GM23248 (cell line): ENCODE data around the gene DGKH. TPM values are rescaled to one million over a fixed set of nuclear protein-coding genes. Genes with fewer than 3 reads are reported as not detected.

Experiments
- DNase-seq: peaks from one replicate; pipeline ENCODE4 v3.0.0-alpha.2; 2015
- H2AFZ ChIP-seq: fragments of 200-600 bp; sonication (generic); 2 replicates; pipeline ENCODE4 v1.6.1; 2016; ENCODE audit warnings: antibody characterized with exemption
- H3F3A ChIP-seq: fragments of 200-600 bp; sonication (generic); 2 replicates; pipeline ENCODE4 v1.6.1; 2016; ENCODE audit warnings: mild to moderate bottlenecking, antibody characterized with exemption, mixed run types; ENCODE audit not compliant: insufficient read depth
- H3K27ac ChIP-seq: fragments of 200-600 bp; sonication (generic); 2 replicates; pipeline ENCODE4 v1.5.1; 2016; ENCODE audit warnings: mild to moderate bottlenecking
- H3K27me3 ChIP-seq: fragments of 200-600 bp; sonication (generic); replicated peaks from 2 replicates; pipeline ENCODE4 v1.6.1; 2016; ENCODE audit warnings: mild to moderate bottlenecking; ENCODE audit not compliant: insufficient read depth
- H3K36me3 ChIP-seq: fragments of 200-600 bp; sonication (generic); 2 replicates; pipeline ENCODE4 v1.6.1; 2016; ENCODE audit warnings: low read depth, mild to moderate bottlenecking
- H3K4me1 ChIP-seq: fragments of 200-600 bp; sonication (generic); 2 replicates; pipeline ENCODE4 v1.6.1; 2016; ENCODE audit warnings: mild to moderate bottlenecking; ENCODE audit not compliant: insufficient read depth
- H3K4me2 ChIP-seq: fragments of 200-600 bp; sonication (generic); one replicate; pipeline ENCODE4 v1.6.1; 2016; ENCODE audit warnings: mild to moderate bottlenecking; ENCODE audit not compliant: unreplicated experiment
- H3K4me3 ChIP-seq: fragments of 200-600 bp; sonication (generic); 2 replicates; pipeline ENCODE4 v1.5.1; 2016; ENCODE audit warnings: mild to moderate bottlenecking
- H3K79me2 ChIP-seq: fragments of 200-600 bp; sonication (generic); 2 replicates; pipeline ENCODE4 v1.6.1; 2016; ENCODE audit warnings: mild to moderate bottlenecking; ENCODE audit not compliant: insufficient read depth
- H3K9ac ChIP-seq: fragments of 200-600 bp; sonication (generic); 2 replicates; pipeline ENCODE4 v1.6.1; 2016; ENCODE audit warnings: mild to moderate bottlenecking
- H3K9me2 ChIP-seq: fragments of 200-600 bp; sonication (generic); 2 replicates; pipeline ENCODE4 v1.6.1; 2016; ENCODE audit warnings: mixed run types, mild to moderate bottlenecking, moderate library complexity; ENCODE audit not compliant: insufficient read depth
- H3K9me3 ChIP-seq: fragments of 200-600 bp; sonication (generic); one replicate; pipeline ENCODE4 v1.6.1; 2017; ENCODE audit warnings: low read depth
- H4K20me1 ChIP-seq: fragments of 200-600 bp; sonication (generic); 2 replicates; pipeline ENCODE4 v1.6.0; 2016; ENCODE audit not compliant: insufficient read depth
- EZH2 ChIP-seq: fragments of 200-600 bp; sonication (generic); IDR thresholded peaks from 2 replicates; pipeline ENCODE4 v1.6.1; 2018; ENCODE audit warnings: antibody characterized with exemption, mild to moderate bottlenecking; ENCODE audit not compliant: insufficient read depth, poor library complexity, severe bottlenecking
- EZH2phosphoT487 ChIP-seq: fragments of 200-600 bp; sonication (generic); IDR thresholded peaks from 2 replicates; pipeline ENCODE4 v1.6.1; 2018; ENCODE audit warnings: antibody characterized with exemption, moderate library complexity, mild to moderate bottlenecking, low read depth; ENCODE audit not compliant: insufficient read depth
- WGBS, 2 experiments: methylation state at CpG; one replicate each; pipeline ENCODE4 v1.1.6; 2015 to 2017; ENCODE audit warnings: low lambda C conversion rate in 2 of 2, low coverage in 1 of 2; ENCODE audit errors: missing lambda C conversion rate in 2 of 2; 5-methylcytosine and 5-hydroxymethylcytosine counted together
- in situ Hi-C: fragments of 300-500 bp; cut with MboI; formaldehyde crosslinking; loops from 2 replicates; pipeline ENCODE4 v1.15.0; 2020
- polyA plus RNA-seq: library from polyadenylated mRNA; unstranded; fragments of >200 nt; fragmentation: Nextera tagmentation; extraction: Ambion mirVana; gene quantifications from 2 replicates; pipeline ENCODE4 v1.2.1, GENCODE V29; 2016
- total RNA-seq: library from RNA; depleted of rRNA; stranded (reverse); fragments of >200 nt; shearing (Covaris generic); gene quantifications from 2 replicates; pipeline ENCODE4 v1.2.3, GENCODE V29; 2014

Gene DGKH
- total and polyA plus RNA-seq, 2 experiments from 2014 or later = 1.4 to 7.1 TPM

GRCh38 chr13:42215578-42216421 lies 167.4 kb downstream of the DGKH start:
- H3K4me1 ChIP-seq = 0 out of 2 replicates have a peak, but pooled peaks cover 5% of the 10 kb centered on the region
- H3K79me2 ChIP-seq = no peaks in the 10 kb centered on the region
- no peaks in the 10 kb centered on the region for H3K27me3 ChIP-seq
- H4K20me1 ChIP-seq = no peaks in the 10 kb centered on the region
- H3K36me3 ChIP-seq = peaks cover 26% of the 10 kb centered on the region
- WGBS, 2 experiments = 77 to 81% methylated on average over 6 of the region's 6 CpGs
- H3K27ac ChIP-seq = no peak overlapping the region
- no peak overlapping the region for H3K9ac ChIP-seq
- no peaks in the 10 kb centered on the region for H3F3A ChIP-seq
- H3K9me3 ChIP-seq = no peaks in the 10 kb centered on the region
- H2AFZ ChIP-seq = no peak overlapping the region
- in situ Hi-C loops = no loop called here
- H3K9me2 ChIP-seq = no peaks in the 10 kb centered on the region
- DNase-seq = peak; percentile 55
- TF ChIP-seq EZH2phosphoT487 (no peak), EZH2 (no peak)
- no peak overlapping the region for H3K4me3 ChIP-seq
- no peak overlapping the region for H3K4me2 ChIP-seq

GRCh38 chr13:42216422-42216735 lies 167.9 kb downstream of the DGKH start:
- H3F3A ChIP-seq = no peaks in the 10 kb centered on the region
- H3K79me2 ChIP-seq = no peaks in the 10 kb centered on the region
- H3K4me1 ChIP-seq = 0 out of 2 replicates have a peak, but pooled peaks cover 5% of the 10 kb centered on the region
- TF ChIP-seq EZH2 (no peak), EZH2phosphoT487 (no peak)
- peaks cover 24% of the 10 kb centered on the region for H3K36me3 ChIP-seq
- H3K27me3 ChIP-seq = no peaks in the 10 kb centered on the region
- in situ Hi-C loops = no loop called here
- no peaks in the 10 kb centered on the region for H3K9me3 ChIP-seq
- H3K9ac ChIP-seq = no peak overlapping the region
- H3K4me3 ChIP-seq = no peak overlapping the region
- DNase-seq = no peak
- no peak overlapping the region for H3K4me2 ChIP-seq
- no peak overlapping the region for H2AFZ ChIP-seq
- H3K27ac ChIP-seq = no peak overlapping the region
- H4K20me1 ChIP-seq = no peaks in the 10 kb centered on the region
- H3K9me2 ChIP-seq = no peaks in the 10 kb centered on the region
- 52 to 71% methylated on average over 1 of the region's 1 CpG for WGBS, 2 experiments

GRCh38 chr13:42218576-42218975 lies 170.1 kb downstream of the DGKH start:
- no peaks in the 10 kb centered on the region for H3K79me2 ChIP-seq
- no peaks in the 10 kb centered on the region for H3F3A ChIP-seq
- peaks cover 27% of the 10 kb centered on the region; the same call in 1 of the 2 replicates for H3K36me3 ChIP-seq
- H2AFZ ChIP-seq = no peak overlapping the region
- H3K4me1 ChIP-seq = 0 out of 2 replicates have a peak, but pooled peaks cover 5% of the 10 kb centered on the region
- no peak overlapping the region for H3K9ac ChIP-seq
- no peaks in the 10 kb centered on the region for H3K9me3 ChIP-seq
- TF ChIP-seq EZH2phosphoT487 (no peak), EZH2 (no peak)
- no peaks in the 10 kb centered on the region for H3K9me2 ChIP-seq
- H3K4me2 ChIP-seq = no peak overlapping the region
- DNase-seq = peak; percentile 24
- WGBS, 2 experiments = 29 to 37% methylated on average over 3 of the region's 3 CpGs
- no peak overlapping the region for H3K27ac ChIP-seq
- no peak overlapping the region for H3K4me3 ChIP-seq
- in situ Hi-C loops = no loop called here
- no peaks in the 10 kb centered on the region for H3K27me3 ChIP-seq
- H4K20me1 ChIP-seq = no peaks in the 10 kb centered on the region

- H3F3A ChIP-seq = no peaks in the 10 kb centered on the region
- H3K9me3 ChIP-seq = no peaks in the 10 kb centered on the region
- no peak overlapping the region for H3K4me3 ChIP-seq
- 61 to 62% methylated on average over 3 of the region's 3 CpGs for WGBS, 2 experiments
- H3K9me2 ChIP-seq = no peaks in the 10 kb centered on the region
- H3K36me3 ChIP-seq = peaks cover 27% of the 10 kb centered on the region; the same call in 1 of the 2 replicates
- H3K4me2 ChIP-seq = no peak overlapping the region
- in situ Hi-C loops = no loop called here
- no peak for TF ChIP-seq EZH2
- TF ChIP-seq EZH2phosphoT487 = no peak
- no peak overlapping the region for H2AFZ ChIP-seq
- H4K20me1 ChIP-seq = no peaks in the 10 kb centered on the region
- H3K9ac ChIP-seq = no peak overlapping the region
- no peak overlapping the region for H3K27ac ChIP-seq
- H3K4me1 ChIP-seq = 0 out of 2 replicates have a peak, but pooled peaks cover 5% of the 10 kb centered on the region
- no peaks in the 10 kb centered on the region for H3K79me2 ChIP-seq
- H3K27me3 ChIP-seq = no peaks in the 10 kb centered on the region
- no peak for DNase-seq
Observed at GRCh38 chr13:42219051-42219450, 170.6 kb downstream of the DGKH start.
